ENCODE data around the gene KRT25.
"Not testable (repeated sequence)": the region's sequence is repeated elsewhere in the genome, so short reads cannot be mapped to it uniquely, and the experiment has no call there.

Gene KRT25

DNA sequence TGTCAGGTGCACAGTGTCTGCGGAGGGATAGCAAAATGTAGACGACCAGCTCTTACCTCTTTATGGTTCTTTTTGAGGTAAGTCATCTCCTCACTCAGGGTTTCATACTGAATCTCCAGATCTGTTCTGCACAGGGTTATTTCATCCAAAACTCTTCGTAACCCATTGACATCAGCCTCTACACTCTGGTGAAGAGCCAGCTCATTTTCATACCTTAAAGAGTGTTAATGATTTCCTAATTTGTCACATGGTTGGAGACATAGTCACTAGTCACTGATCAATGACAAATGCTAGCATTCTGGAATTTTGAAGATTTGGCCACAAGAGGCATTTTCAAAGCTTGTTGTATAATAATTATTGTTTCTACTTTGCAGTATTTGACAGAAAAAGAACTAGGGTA lies 1.3 kb downstream of the KRT25 start:
- no peak for DNase-seq (ENCODE audit: low read depth)

GRCh38 chr17:40751065-40751464 lies 4.1 kb downstream of the KRT25 start:
- DNase-seq (ENCODE audit: low read depth): no peak

DNA sequence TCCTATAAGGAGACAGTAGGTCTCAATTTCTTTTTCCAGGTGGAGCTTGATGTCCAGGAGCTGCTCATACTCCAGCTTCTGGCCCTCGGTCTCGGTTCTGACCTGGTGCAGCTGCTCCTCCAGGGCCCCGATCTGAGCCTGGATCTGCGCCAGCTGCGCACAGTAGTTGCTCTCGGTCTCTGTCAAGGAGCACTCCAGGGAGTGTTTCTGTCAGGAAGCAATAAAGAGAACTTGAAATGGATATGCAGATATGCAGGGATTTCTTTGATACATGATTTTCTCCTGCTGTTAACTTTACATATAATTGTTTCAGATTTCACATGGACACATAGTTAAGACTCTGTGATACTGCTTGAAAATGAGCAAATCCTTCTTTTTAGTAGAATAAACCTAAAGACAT lies 4.7 kb downstream of the KRT25 start:
- no peak for DNase-seq (ENCODE audit: low read depth)

DNA sequence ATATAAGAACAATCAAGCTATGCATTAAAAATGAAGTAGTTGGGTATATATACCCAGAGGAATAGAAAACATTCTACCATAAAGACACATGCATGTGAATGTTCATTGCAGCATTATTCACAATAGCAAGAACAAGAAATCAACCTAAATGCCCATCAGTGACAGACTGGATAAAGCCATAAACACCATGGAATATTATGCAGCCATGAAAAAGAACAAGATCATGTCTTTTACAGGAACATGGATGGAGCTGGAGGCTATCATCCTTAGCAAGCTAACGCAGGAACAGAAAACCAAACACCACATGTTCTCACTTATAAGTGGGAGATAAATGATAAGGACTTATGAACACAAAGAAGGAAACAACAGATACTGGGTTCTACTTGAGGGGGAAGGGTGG lies 6.5 kb downstream of the KRT25 start:
- DNase-seq (ENCODE audit: low read depth): not testable (repeated sequence)

GRCh38 chr17:40738553-40738952 lies 16.6 kb downstream of the KRT25 start:
- no peak for DNase-seq (ENCODE audit: low read depth)

GRCh38 chr17:40735016-40735415 lies 20.1 kb downstream of the KRT25 start:
- no peak for DNase-seq (ENCODE audit: low read depth)

DNA sequence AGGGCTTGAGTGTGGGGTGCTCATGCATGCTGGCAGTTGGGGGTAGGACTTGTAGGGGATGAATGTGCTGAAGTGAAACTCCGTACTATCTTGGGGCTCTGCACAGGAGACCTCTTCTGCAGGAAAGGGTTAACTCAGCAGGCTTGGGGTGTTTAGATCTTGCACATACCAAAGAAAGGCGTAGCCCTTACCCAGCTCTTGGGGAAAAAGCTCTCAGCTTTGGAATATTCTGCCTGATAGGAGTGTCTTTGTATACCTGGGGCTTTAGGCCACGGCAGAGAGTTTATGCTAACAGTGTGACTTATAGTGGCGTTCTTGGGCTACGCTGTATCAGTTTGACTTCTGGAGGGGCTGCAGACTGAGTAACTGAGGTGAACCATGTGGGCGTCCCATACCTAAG lies 21.1 kb downstream of the KRT25 start:
- no peak for DNase-seq (ENCODE audit: low read depth)

GRCh38 chr17:40730970-40731369 lies 24.2 kb downstream of the KRT25 start:
- DNase-seq (ENCODE audit: low read depth): no peak

GRCh38 chr17:40727447-40728231 lies 27.5 kb downstream of the KRT25 start:
- DNase-seq (ENCODE audit: low read depth): no peak

- DNase-seq (ENCODE audit: low read depth): no peak
Measured at GRCh38 chr17:40726919-40727318, 28.2 kb downstream of the KRT25 start.

DNA sequence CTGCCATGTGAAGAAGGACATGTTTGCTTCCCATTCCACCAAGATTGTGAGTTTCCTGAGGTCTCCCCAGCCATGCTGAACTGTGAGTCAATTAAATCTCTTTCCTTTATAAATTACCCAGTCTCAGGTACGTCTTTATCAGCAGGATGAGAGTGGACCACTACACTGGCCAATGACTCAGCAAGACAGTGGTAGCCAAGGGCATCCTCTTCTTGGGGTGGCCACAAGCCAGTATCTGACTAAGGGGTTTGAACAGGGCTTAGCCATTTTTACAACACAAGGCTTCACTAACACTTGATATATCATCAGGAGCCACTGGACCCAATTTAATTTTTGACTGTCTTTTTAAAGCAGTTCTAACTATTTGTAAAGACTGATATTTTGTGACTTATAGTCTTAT lies 30.5 kb downstream of the KRT25 start:
- DNase-seq (ENCODE audit: low read depth): no peak

GRCh38 chr17:40722241-40722640 lies 32.9 kb downstream of the KRT25 start:
- DNase-seq (ENCODE audit: low read depth): peak; percentile 25

DNA sequence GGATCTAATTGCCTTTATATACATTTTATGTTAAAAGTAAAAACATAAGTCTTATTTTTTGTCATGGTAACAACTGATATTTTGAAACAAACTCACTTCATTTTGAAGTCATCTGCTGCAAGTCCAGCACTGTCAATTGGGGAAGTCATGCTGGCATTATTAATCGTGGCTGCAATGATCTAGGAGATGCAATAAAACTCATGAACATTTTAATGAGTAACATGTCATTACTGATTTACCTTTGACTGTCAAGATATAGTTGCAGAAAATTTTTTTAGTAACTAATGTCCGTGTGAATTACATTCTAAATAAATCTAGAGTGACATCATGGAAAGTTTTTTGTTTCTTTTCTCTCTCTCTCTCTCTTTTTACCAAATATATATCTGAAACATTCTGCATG lies 34.2 kb downstream of the KRT25 start:
- no peak for DNase-seq (ENCODE audit: low read depth)

GRCh38 chr17:40718930-40719329 lies 36.2 kb downstream of the KRT25 start:
- peak; percentile 36 for DNase-seq (ENCODE audit: low read depth)

DNA sequence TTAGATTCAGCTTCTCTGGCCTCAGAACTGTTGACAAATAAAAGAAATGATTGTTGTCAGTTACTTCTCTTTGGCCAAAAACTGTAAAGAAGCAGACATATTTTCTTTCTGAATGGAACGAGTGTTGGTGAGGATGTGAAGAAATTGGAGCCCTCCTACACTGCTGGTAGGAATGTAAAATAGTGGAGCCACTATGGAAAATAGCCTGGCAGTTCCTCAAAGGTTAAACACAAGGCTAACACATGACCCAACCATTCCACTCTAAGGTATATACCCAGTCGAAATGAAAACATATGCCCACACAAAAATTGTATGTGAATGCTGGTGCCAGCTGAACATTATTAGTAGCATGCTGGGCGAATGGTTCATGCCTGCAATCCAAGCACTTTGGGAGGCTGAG lies 37.4 kb downstream of the KRT25 start:
- DNase-seq (ENCODE audit: low read depth): no peak

DNA sequence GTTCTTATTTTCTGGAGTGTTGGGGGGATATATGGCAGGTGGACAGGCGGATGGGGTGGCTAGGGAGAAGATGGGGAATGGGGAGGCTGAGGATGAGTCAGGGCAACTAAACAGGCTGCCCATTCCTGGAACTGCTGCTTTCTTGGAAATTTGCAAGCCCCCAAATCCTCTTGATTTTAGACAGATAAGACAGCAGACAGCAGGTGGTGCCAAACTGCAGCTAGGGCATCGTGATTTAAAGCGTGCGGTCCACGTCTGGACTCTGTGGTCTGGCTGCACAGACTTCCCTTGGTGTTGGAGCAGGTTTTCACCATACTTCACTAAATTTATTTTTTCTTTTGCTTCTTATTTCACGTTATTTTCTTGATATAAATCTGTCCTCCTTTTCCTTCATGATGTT lies 40.7 kb downstream of the KRT25 start:
- no peak for DNase-seq (ENCODE audit: low read depth)

DNA sequence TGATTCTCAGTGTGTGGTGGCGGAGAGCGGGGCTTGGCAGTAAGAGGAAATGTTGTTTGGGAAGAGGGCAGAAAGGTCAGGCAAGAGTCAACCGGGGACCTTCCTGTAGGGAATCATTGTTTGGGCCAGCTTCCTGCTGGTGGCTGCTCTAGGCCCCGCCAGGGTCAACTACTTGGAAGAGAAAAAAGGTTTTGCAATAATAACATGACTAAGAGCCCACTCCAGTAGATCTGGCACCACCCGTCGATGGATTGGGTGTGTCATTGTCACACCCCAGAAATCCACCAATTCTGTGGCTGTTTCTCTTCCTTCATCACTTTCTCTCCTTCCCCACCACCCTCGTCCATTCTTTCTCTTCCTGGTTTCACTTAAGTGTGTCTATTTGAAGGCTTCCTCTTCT lies 47.4 kb downstream of the KRT25 start:
- DNase-seq (ENCODE audit: low read depth): no peak

DNA sequence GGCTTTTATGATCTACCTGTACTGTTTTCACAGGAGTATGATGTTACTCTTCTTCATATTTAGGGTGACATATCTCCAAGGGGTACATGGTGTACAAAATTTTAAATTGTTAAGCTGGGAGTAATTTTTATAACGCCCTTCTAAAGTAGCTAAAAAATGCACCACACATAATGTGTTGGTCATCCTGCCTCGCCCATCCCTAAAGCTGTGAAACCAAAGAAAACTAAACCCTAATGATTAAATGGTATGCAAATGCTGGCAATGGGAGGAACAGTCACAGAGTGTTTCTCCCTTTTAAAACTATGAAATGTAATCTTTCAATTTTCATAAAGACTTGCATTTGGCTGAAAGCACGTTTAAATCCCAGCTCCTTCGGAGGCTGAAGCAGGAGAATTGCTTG lies 49.5 kb downstream of the KRT25 start:
- no peak for DNase-seq (ENCODE audit: low read depth)

GRCh38 chr17:40703652-40704051 lies 51.5 kb downstream of the KRT25 start, which contains the start of gene KRT24:
Gene KRT24, minus strand, starts transcription at chr17:40703752. Its CDS starts 59 bp downstream, at chr17:40703693.
- no peak for DNase-seq (ENCODE audit: low read depth)

DNA sequence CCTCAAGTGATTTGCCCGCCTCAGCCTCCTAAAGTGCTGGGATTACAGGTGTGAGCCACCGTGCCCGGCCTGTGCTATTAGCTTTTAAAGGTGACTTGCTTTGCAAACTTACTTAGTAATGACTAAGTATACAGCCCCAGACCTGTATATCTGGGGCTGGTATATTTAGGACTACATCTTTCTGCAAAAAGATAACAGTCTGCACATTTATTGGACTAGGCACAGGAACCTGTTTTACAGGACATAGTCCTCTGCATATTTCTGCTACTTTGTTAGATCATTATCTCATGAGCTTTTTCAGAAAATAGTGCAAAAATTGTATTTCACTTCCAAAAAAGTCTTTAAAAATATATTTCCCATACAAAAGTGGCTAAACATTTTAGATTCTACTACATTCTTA lies 52.9 kb downstream of the KRT25 start:
- DNase-seq (ENCODE audit: low read depth): no peak

GRCh38 chr17:40699853-40700252 lies 55.3 kb downstream of the KRT25 start:
- no peak for DNase-seq (ENCODE audit: low read depth)

DNA sequence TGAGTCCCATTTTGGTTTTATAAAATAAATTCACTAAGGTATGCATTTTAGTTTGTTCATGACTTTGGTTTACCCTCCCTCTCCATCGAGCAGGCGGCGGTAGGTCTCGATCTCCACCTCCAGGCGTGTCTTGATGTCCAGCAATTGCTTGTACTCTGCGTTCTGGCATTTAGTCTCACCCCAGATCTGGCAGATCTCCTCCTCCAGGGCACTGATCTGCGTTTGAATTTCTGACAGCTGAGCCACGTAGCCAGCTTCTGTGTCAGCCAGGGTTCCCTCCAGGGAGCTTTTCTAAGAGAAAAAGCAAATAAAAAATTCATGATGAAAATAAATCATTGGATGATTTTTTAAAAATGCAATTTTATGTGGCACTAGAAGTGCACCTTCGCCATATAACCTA lies 55.8 kb downstream of the KRT25 start:
- no peak for DNase-seq (ENCODE audit: low read depth)

All from EH (cell line).